ENCODE results near the gene ZMYND10.

Gene ZMYND10

GRCh38 chr3:50342813-50343633 is 2.5 kb downstream of the ZMYND10 start:
- no peak for DNase-seq

GRCh38 chr3:50341996-50342650 is 3.4 kb downstream of the ZMYND10 start:
- no peak for DNase-seq

GRCh38 chr3:50341537-50341936 is 4.0 kb downstream of the ZMYND10 start:
- DNase-seq, result no peak

- DNase-seq, result peak; percentile 78 to 86
These were observed 4.8 kb downstream of the ZMYND10 start, which contains the start of gene RASSF1 for GRCh38 chr3:50340448-50341329. RASSF1 (minus strand) TSS chr3:50340836; CDS start chr3:50340805, 31 bp downstream.

- no peak for DNase-seq
These were observed 5.4 kb downstream of the ZMYND10 start for GRCh38 chr3:50340147-50340447.

GRCh38 chr3:50339485-50340146 is 5.9 kb downstream of the ZMYND10 start:
- no peak for DNase-seq

GRCh38 chr3:50338965-50339364 is 6.6 kb downstream of the ZMYND10 start:
- no peak for DNase-seq

- DNase-seq, result peak; percentile 98 to 99
These were observed 8.2 kb downstream of the ZMYND10 start for GRCh38 chr3:50337175-50337861.

GRCh38 chr3:50336452-50337174 is 8.9 kb downstream of the ZMYND10 start:
- DNase-seq, result no peak

GRCh38 chr3:50334339-50335075 is 11.0 kb downstream of the ZMYND10 start:
- no peak for DNase-seq

- DNase-seq, result no peak
These were observed 11.7 kb downstream of the ZMYND10 start for GRCh38 chr3:50333744-50334328.

- no peak for DNase-seq
These were observed 14.1 kb downstream of the ZMYND10 start for GRCh38 chr3:50331364-50331907.

GRCh38 chr3:50330330-50330729 is 15.2 kb downstream of the ZMYND10 start:
- DNase-seq, result no peak

- peak; percentile 96 to 97 for DNase-seq
These were observed 17.4 kb downstream of the ZMYND10 start, which contains the start of gene TUSC2 for GRCh38 chr3:50327943-50328691. TUSC2 (minus strand) TSS chr3:50328223; CDS start chr3:50328099, 124 bp downstream.

GRCh38 chr3:50327129-50327528 is 18.4 kb downstream of the ZMYND10 start:
- DNase-seq, result no peak

GRCh38 chr3:50326182-50326541 is 19.4 kb downstream of the ZMYND10 start:
- no peak for DNase-seq

GRCh38 chr3:50325497-50326181 is 19.9 kb downstream of the ZMYND10 start:
- DNase-seq, result no peak

- DNase-seq, result no peak
These were observed 20.4 kb downstream of the ZMYND10 start for GRCh38 chr3:50325113-50325480.
